ENCODE results near the gene DLL1.

DNA sequence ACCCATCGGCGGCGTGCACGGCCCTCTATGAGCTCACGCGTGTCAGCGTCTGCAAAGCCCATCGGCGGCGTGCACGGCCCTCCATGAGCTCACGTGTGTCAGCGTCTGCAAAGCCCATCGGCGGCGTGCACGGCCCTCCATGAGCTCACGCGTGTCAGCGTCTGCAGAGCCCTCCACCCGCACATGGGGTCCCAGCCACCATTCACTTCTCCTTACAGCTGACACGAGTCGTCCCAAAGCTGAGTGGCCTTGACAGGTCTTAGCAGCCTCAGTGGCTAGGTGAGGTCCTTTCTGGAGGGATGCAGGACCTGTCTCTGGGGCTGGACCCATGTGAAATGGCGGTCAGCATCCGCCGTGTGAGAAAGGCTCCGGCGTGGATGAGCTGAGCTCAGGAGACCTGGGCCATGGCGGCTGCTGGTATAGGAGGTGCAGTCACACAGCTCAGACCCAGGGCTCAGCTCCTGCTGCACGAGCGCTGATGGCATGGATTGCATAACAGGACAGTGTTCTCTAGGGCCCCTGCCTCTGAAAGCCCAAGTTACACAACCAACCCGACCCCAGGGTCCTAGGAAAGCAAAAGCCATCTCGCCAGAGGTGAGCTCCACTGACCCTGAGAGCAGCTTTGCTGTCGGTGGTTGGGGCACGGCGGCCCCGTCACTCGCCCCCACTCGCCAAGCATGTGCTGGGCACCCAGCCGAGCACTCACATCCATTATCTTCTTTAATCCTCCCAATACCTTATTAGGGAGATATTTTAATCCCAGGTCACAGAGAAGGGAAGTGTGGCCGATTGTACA lies 38.9 kb downstream of the DLL1 start:
- TF ChIP-seq, protein P1, sequence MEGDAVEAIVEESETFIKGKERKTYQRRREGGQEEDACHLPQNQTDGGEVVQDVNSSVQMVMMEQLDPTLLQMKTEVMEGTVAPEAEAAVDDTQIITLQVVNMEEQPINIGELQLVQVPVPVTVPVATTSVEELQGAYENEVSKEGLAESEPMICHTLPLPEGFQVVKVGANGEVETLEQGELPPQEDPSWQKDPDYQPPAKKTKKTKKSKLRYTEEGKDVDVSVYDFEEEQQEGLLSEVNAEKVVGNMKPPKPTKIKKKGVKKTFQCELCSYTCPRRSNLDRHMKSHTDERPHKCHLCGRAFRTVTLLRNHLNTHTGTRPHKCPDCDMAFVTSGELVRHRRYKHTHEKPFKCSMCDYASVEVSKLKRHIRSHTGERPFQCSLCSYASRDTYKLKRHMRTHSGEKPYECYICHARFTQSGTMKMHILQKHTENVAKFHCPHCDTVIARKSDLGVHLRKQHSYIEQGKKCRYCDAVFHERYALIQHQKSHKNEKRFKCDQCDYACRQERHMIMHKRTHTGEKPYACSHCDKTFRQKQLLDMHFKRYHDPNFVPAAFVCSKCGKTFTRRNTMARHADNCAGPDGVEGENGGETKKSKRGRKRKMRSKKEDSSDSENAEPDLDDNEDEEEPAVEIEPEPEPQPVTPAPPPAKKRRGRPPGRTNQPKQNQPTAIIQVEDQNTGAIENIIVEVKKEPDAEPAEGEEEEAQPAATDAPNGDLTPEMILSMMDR (IDR thresholded peaks at IDR 0.05): no peak
- no peak for TF ChIP-seq POLR2A (IDR thresholded peaks at IDR 0.05)
